Neural cell (in vitro differentiated cells): ENCODE measurements around the gene EXOC2.

Experiments
- CTCF ChIP-seq: fragments of 450-650 bp; IDR thresholded peaks from 2 replicates; pipeline ENCODE4 v1.5.1; 2014; ENCODE audit warnings: antibody characterized with exemption, mild to moderate bottlenecking, moderate library complexity; ENCODE audit not compliant: poor library complexity, severe bottlenecking
- EZH2 ChIP-seq: fragments of 200-600, 300-800 bp; shearing (Covaris generic), sonication (generic); IDR thresholded peaks from 2 replicates; pipeline ENCODE4 v1.6.1; 2014; ENCODE audit warnings: antibody characterized with exemption, low read length, borderline replicate concordance, mild to moderate bottlenecking; ENCODE audit not compliant: insufficient read depth, poor library complexity, severe bottlenecking
- REST ChIP-seq: IDR thresholded peaks from 2 replicates; pipeline ENCODE4 v1.6.1; 2012; ENCODE audit warnings: borderline replicate concordance

- TF ChIP-seq EZH2 (no peak), CTCF (no peak), REST (no peak)
Measured at GRCh38 chr6:505374-505773, 187.6 kb downstream of the EXOC2 start.
